AG04449 (cell line): Measurements from ENCODE around the gene PAPSS1.
"Not testable (repeated sequence)": the region's sequence is repeated elsewhere in the genome, so short reads cannot be mapped to it uniquely, and the experiment has no call there.

Experiments
- CTCF ChIA-PET: fragments of 350-600 bp; formaldehyde crosslinking; extraction: SDS; loops from one replicate; lab custom pipeline; 2021; ENCODE audit warnings: antibody characterized with exemption; lab: Yijun Ruan, JAX
- POLR2A ChIA-PET: fragments of 400-600, 350-600 bp; formaldehyde crosslinking; extraction: SDS; loops from one replicate; lab custom pipeline; 2020; ENCODE audit warnings: antibody characterized with exemption, inconsistent platforms; lab: Yijun Ruan, JAX
- DNase-seq: peaks from one replicate; pipeline ENCODE4 v3.0.0-alpha.2; 2010; ENCODE audit warnings: low read depth, low spot score
- H3K4me3 ChIP-seq: 2 replicates; pipeline ENCODE4 v1.5.1; 2011; ENCODE audit warnings: low read depth, mild to moderate bottlenecking, control low read depth, low read length
- TF ChIP-seq, protein P1 (sequence below): IDR thresholded peaks from one replicate; pipeline ENCODE4 v1.5.1; 2011; ENCODE audit warnings: mild to moderate bottlenecking, moderate library complexity, low read length, control low read depth, inconsistent platforms; ENCODE audit not compliant: insufficient read depth; ENCODE audit errors: missing control alignments

Gene PAPSS1

DNA sequence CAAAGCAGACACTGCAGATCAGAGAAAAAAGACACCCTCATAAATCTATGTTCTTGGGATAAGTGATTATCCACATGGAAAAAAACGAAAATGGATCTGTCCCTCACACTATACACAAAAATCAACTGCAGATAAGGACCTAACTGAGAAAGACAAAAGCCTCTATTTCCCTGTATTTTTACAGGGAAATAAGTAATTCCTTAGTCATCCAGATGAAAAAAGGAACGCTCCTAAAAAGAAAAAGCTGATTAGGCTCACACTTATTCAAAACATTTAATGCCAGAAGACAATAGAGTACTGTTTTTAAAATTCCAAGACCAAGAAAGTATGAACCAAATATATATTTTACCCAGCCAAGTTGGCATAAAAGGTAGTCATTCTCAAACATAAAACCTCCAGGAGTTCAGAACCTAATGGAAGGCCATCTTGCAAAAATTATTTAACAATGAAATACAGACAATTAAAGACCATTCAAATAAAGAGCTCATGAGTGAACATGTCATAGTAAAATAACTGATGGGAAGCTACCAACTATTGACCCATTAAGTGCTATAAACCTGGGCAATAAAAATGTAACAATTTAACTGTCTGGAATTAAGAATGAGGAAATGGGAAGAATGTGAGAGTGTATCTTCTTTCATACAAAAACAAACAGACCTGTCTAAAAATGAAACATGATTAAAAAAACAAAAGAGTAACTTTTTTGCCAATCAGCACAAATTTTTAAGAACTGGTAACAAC, 20.4 kb downstream of the PAPSS1 start:
- no peak for DNase-seq
- TF ChIP-seq, protein P1, sequence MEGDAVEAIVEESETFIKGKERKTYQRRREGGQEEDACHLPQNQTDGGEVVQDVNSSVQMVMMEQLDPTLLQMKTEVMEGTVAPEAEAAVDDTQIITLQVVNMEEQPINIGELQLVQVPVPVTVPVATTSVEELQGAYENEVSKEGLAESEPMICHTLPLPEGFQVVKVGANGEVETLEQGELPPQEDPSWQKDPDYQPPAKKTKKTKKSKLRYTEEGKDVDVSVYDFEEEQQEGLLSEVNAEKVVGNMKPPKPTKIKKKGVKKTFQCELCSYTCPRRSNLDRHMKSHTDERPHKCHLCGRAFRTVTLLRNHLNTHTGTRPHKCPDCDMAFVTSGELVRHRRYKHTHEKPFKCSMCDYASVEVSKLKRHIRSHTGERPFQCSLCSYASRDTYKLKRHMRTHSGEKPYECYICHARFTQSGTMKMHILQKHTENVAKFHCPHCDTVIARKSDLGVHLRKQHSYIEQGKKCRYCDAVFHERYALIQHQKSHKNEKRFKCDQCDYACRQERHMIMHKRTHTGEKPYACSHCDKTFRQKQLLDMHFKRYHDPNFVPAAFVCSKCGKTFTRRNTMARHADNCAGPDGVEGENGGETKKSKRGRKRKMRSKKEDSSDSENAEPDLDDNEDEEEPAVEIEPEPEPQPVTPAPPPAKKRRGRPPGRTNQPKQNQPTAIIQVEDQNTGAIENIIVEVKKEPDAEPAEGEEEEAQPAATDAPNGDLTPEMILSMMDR = no peak
- POLR2A ChIA-PET = no interaction called here
- no peak overlapping the region for H3K4me3 ChIP-seq
- CTCF ChIA-PET = no interaction called here

DNA sequence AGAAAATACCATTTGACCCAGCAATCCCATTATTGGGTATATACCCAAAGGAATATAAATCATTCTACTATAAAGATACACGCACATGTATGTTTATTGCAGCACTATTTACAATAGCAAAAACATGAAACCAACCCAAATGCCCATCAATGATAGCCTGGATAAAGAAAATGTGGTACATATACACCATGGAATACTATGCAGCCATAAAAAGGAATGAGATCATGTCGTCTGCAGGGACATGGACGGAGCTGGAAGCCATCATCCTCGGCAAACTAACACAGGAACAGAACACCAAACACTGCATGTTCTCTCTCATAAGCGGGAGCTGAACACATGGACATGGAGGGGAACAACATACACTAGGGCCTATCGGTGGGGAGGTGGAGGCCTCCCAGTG, 23.8 kb downstream of the PAPSS1 start:
- POLR2A ChIA-PET, DNase-seq, CTCF ChIA-PET, H3K4me3 ChIP-seq: not testable (repeated sequence)

DNA sequence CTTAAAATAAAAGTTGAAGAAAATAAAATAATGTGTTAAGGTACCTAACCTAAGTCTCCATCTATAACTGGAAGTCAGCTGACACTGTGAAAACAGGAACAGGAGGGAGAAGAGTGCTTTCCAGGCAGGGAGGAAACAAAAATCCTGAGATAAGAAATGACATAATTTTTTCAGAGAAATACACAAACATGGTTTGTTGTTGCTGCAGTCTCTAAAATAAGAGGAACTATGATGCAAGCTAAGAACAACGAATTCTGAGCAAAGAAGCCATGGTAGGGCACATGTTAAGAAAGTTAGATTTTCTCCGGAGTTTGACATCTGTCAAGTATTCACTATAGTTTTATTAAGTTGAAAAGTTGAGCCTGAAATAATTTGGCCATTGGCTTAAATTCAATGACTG, 26.9 kb downstream of the PAPSS1 start:
- no peak for DNase-seq
- CTCF ChIA-PET = interaction anchor here (1.2 kb wide), 1 partner anchor 45 kb away, joined by 3 read pairs; no protein-coding TSS in a partner anchor
- POLR2A ChIA-PET = no interaction called here
- TF ChIP-seq, protein P1 = no peak
- H3K4me3 ChIP-seq = no peak overlapping the region

DNA sequence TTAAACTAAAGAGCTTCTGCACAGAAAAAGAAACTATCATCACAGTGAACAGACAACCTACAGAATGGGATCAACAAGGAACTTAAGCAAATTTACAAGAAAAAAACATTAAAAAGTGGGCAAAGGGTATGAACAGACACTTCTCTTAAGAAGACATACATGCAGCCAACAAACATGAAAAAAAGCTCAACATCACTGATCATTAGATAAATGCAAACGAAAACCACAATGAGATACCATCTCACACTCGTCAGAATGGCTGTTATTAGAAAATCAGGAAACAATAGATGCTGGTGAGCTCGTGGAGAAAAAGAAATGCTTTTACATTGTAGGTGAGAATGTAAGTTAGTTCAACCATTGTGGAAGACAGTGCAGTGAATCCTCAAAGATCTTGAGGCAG, 27.8 kb downstream of the PAPSS1 start:
- ChIA-PET POLR2A (no interaction called here), CTCF (interaction anchor here (0.8 to 1.2 kb wide), 3 partner anchors 10 to 211 kb away, joined by 3 read pairs; no protein-coding TSS in a partner anchor)
- TF ChIP-seq, protein P1 = no peak
- no peak for DNase-seq
- no peak overlapping the region for H3K4me3 ChIP-seq

DNA sequence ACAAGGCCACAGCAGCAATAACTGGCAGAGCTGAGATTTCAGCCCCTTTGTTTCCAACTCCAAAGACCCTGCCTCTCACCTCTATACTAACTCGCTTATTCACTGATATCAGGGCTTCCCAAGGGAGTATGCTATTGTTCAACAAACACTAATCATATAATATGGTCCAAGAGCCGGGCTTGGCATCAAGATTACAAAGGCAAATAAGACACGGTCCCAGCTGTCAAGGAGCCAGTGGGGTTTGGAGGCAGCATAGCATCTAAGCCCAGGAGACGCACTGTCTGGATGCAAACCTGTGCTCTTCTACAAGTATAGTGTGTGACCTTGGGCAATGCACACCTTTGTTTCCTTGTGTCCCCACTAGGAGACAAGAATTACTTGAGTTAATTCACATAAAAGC, 28.7 kb downstream of the PAPSS1 start:
- CTCF ChIA-PET = interaction anchor here (1.2 kb wide), 1 partner anchor 11 kb away, joined by 3 read pairs; no protein-coding TSS in a partner anchor
- TF ChIP-seq, protein P1 = no peak
- no peak for DNase-seq
- POLR2A ChIA-PET = no interaction called here
- no peak overlapping the region for H3K4me3 ChIP-seq

DNA sequence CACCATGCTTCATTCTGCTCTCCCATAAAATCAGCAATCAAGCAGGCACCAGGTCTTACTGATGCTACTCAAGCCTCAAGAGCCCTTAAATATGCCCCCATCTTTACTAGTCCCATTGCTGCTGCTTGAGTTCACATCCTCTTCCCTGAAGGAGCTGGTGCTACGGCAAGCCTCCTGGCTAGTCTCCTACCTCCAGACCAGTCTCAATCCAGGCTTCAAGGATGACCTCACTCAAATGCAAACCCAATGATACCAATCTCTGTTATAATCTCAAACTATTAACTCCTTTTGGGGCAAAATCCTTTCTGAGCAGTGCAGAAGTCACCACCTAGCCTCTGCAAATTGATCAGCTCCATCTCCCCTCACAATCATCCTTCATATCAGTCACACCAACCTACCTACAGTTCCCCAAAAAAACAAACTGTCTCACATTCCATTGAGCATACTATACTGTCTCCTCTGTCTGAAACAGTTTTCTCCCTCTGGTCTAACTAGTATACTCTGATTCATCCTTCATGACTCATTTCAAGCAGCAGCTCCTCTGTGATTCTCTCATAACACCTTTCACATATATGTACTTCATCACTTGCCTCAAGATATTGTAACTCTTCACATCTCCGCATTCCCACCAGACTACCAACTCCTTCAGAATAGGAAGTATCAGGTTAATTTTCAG, 30.0 kb downstream of the PAPSS1 start:
- H3K4me3 ChIP-seq = no peak overlapping the region
- TF ChIP-seq, protein P1 = no peak
- DNase-seq = peak; percentile 50
- POLR2A ChIA-PET = interaction anchor here (0.9 kb wide), 1 partner anchor 30 kb away, joined by 3 read pairs; the partner anchor contains the start of gene PAPSS1
- CTCF ChIA-PET = no interaction called here
